Epithelial cell of umbilical artery (primary cell): Measurements from ENCODE around the gene ACADL. TPM values are rescaled to one million over a fixed set of nuclear protein-coding genes. Genes with fewer than 3 reads are reported as not detected.

Experiments
- total RNA-seq: library from RNA; depleted of rRNA; stranded (reverse); fragments of >200 nt; gene quantifications from 2 replicates; pipeline ENCODE4 v1.2.3, GENCODE V29; 2014

ACADL gene
- not detected in 2 replicates for total RNA-seq

GRCh38 chr2:210224941-210225672 lies at the start of gene ACADL:
Gene ACADL (minus strand): TSS chr2:210225447. CDS start chr2:210225263, 184 bp downstream.

GRCh38 chr2:210171309-210172218 lies 53.7 kb downstream of the ACADL start, which contains the start of gene KANSL1L:
Gene KANSL1L (minus strand): TSS chr2:210171409. CDS start chr2:210154582, 16,827 bp downstream.

Other genes starting within 250 kb of the ACADL start
- 132 and 255 TPM in 2 replicates for gene RPE, start 222.8 kb downstream of the ACADL start, total RNA-seq
- 7.5 and 11.7 TPM in 2 replicates for gene KANSL1L, start 54.0 kb downstream of the ACADL start, total RNA-seq
- not detected in 2 replicates for gene MYL1, start 89.7 kb upstream of the ACADL start, total RNA-seq